Naive thymus-derived CD8-positive, alpha-beta T cell (primary cell): ENCODE data around the gene PRR19. TPM values are rescaled to one million over a fixed set of nuclear protein-coding genes. Genes with fewer than 3 reads are reported as not detected.

ENCODE experiments used
- ATAC-seq, 2 donors: fragments of 150-1000 bp; cut with Tn5 transposase in 1 of 2; sonication (Bioruptor Pico), chemical (Tn5 transposase) in 1 of 2; 1 replicate in 1 of 2; 2 replicates in 1 of 2; pipeline ENCODE4 v1.10.0; 2021; ENCODE audit warnings: mild to moderate bottlenecking in 2 of 2, moderate library complexity in 2 of 2
- POLR2A ChIA-PET: fragments of 350-600 bp; sonication (Branson Sonifier 250); formaldehyde crosslinking; loops from one replicate; lab custom pipeline; 2021; ENCODE audit warnings: antibody characterized with exemption; lab: Charles Lee
- DNase-seq, 10 donors: peaks; one replicate each; pipeline versions ENCODE4 v3.0.0 to v3.0.0-alpha.2; 2020 to 2022
- H3K27ac Mint-ChIP-seq, 10 donors: one replicate each; pipeline ENCODE4 v1.8.0; 2020 to 2022; ENCODE audit warnings: mild to moderate bottlenecking in 10 of 10, mixed read lengths in 10 of 10, moderate library complexity in 4 of 10, inconsistent platforms in 1 of 10
- H3K27me3 Mint-ChIP-seq, 5 donors: one replicate each; pipeline ENCODE4 v1.8.0; 2021 to 2022; ENCODE audit warnings: mixed read lengths in 5 of 5
- H3K36me3 Mint-ChIP-seq, 3 donors: one replicate each; pipeline ENCODE4 v1.8.0; 2020 to 2022; ENCODE audit warnings: mixed read lengths in 3 of 3, mild to moderate bottlenecking in 2 of 3, inconsistent platforms in 1 of 3
- H3K4me1 Mint-ChIP-seq, 4 donors: one replicate each; pipeline ENCODE4 v1.8.0; 2021 to 2022; ENCODE audit warnings: mixed read lengths in 4 of 4
- H3K4me3 Mint-ChIP-seq, 10 donors: one replicate each; pipeline ENCODE4 v1.8.0; 2020 to 2022; ENCODE audit warnings: mild to moderate bottlenecking in 10 of 10, mixed read lengths in 10 of 10, moderate library complexity in 6 of 10, inconsistent platforms in 1 of 10
- H3K9me3 Mint-ChIP-seq, 9 donors: one replicate each; pipeline ENCODE4 v1.8.0; 2020 to 2022; ENCODE audit warnings: mixed read lengths in 9 of 9, mild to moderate bottlenecking in 3 of 9, inconsistent platforms in 1 of 9, moderate library complexity in 1 of 9
- polyA plus RNA-seq, 3 donors: library from polyadenylated mRNA; unstranded; fragments of 300-500 nt; fragmentation: Illumina TruSeq; gene quantifications; one replicate each; pipeline ENCODE4 v1.2.3, GENCODE V29; 2021
- total RNA-seq, 8 experiments: library from RNA in 2 of 8; stranded (reverse) in 2 of 8; gene quantifications; one replicate each; pipeline ENCODE4 v1.2.3 and lab custom pipeline; 2021 to 2026

PRR19 gene
- total and polyA plus RNA-seq, 5 experiments from 2014 or later = 0.25 to 0.49 (median 0.32) TPM; not detected in 2

DNA sequence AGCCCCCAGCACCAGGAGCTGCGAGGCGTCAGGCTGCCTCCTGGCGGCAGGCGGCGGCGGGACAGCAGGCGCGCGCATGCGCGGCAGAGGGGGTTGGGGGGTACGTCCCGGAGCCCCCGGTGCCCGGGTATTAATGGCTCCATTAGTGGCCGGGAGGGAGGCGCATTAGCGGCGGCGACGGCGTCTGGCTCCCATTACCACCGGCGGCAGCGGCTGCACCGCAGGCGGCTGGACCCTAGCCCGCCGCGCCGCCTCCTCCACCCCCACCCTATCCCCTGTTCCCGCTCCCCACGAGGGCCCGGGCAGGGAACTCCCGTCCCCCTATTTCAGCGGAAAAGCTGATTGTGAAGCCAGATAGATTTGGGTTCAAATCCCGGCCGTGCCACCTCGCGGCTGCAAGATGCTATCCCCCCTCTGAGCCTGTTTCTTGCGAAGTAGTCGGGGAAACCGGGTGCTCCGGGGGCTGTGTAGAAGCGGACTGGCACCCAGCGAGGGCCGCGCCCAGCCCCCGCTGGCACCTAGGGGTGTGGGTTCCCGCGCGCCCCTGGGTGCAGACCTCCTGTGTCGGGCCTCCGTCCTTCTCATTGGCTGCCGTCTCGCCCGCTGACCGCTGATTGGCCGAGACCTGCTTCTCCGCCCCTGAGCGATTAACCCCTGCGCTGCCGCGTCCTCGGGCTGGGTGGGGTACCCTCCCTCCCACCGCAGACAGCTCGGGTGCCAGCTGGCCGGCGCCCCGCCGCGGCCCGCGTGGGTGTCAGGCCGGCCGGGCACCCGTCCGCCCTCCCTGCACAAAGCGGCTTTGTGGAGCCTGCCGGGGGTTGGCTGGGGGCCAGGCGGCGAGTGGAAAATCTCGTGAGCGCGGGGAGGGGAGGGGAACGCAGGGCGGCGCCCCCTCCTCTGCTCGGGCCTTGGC, 21.8 kb upstream of the PRR19 start:
- Mint-ChIP-seq H3K9me3 (no peaks in the 10 kb centered on the region), H3K27me3 (no peaks in the 10 kb centered on the region), H3K4me3 (peak overlapping the region in 9 of 10 donors; percentile 78 to 97 (median 93)), H3K36me3 (peaks cover 0 to 8% (median 0%) of the 10 kb centered on the region in 3 donors), H3K27ac (peak overlapping the region; percentile 37 to 97 (median 94)), H3K4me1 (peaks cover 39 to 56% (median 43%) of the 10 kb centered on the region in 4 donors)
- POLR2A ChIA-PET = interaction anchor here (0.6 to 6.6 kb wide), 8 partner anchors 10 to 725 kb away, joined by 3 to 121 read pairs (median 6); partner anchors contain the start of genes CIC, DEDD2, GSK3A and POU2F2
- DNase-seq = peak; percentile 76 to 92 (median 82)
- peak; percentile 28 to 50 for ATAC-seq

DNA sequence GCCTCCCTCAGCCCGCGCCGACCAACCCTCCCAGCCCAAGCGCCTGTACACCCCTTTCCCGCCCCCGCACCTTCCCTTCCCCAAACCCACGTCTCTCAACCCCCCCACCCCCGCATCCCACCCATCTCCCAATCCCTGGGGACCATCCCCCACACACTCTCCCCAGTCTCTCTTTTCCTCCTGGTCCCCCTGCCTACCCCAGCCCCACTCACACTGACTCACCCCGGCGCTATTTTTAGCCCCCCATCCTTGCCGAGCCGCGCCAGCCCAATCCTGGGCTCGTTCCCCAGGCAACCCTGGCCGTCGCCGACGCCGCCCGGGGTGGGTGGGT, 21.2 kb upstream of the PRR19 start:
- ATAC-seq (no peak), DNase-seq (no peak)
- Mint-ChIP-seq H3K27ac (peak overlapping the region in 2 of 10 donors; percentile 43 to 67), H3K27me3 (no peaks in the 10 kb centered on the region), H3K4me1 (peaks cover 38 to 59% (median 44%) of the 10 kb centered on the region in 4 donors), H3K36me3 (peaks cover 0 to 5% (median 0%) of the 10 kb centered on the region in 3 donors), H3K4me3 (peak overlapping the region in 4 of 10 donors; percentile 61 to 85 (median 80)), H3K9me3 (no peaks in the 10 kb centered on the region)
- POLR2A ChIA-PET = interaction anchor here (1.0 to 6.6 kb wide), 5 partner anchors 12 to 159 kb away, joined by 3 to 121 read pairs (median 10); partner anchors contain the start of genes CIC, GSK3A and POU2F2

DNA sequence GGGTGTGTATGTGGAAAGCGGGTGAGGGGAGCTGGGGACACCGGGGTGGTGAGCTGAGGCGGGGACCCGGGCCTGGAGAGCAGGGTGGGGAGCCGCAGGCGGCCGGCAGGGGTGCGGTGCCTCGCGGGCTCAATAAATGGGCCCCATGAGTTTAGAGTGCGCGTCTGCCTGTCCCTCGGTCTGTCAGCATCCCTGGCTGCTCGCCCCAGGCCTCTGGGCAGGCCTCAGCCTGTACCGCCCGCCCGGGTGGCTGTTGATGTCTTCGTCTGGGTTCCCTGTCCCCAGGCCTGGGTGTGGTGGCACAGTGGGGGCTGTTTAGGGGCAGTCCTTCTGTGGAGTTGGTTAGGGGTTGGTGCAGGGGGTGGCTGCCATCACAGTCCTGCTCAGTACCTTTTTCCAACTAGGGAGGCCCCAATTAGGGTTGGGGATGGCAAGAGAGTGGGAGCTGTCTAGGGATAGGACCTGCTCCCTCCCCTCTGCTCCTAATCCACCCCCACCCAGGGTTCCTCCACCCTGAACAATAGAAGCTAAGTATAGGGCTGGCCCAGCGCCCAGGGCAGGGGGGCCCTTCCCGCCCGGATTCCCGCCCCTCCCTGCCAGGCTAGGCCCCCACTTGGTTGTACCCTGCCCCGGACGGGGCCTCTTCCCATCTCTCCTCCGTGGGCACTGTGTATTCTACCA, 20.6 kb upstream of the PRR19 start:
- DNase-seq (peak in 3 of 10 donors; percentile 12 to 28 (median 24)), ATAC-seq (no peak)
- peak overlapping the region in 2 of 10 donors; percentile 61 to 94 for H3K27ac Mint-ChIP-seq
- H3K9me3 Mint-ChIP-seq = no peaks in the 10 kb centered on the region
- H3K36me3 Mint-ChIP-seq = peaks cover 0 to 5% (median 0%) of the 10 kb centered on the region in 3 donors
- H3K4me3 Mint-ChIP-seq = peak overlapping the region in 9 of 10 donors; percentile 61 to 87 (median 75)
- peaks cover 36 to 59% (median 44%) of the 10 kb centered on the region in 4 donors for H3K4me1 Mint-ChIP-seq
- POLR2A ChIA-PET = interaction anchor here (0.6 to 6.6 kb wide), 6 partner anchors 12 to 160 kb away, joined by 3 to 121 read pairs (median 4); partner anchors contain the start of genes CIC, ERF, GSK3A and POU2F2
- no peaks in the 10 kb centered on the region for H3K27me3 Mint-ChIP-seq

GRCh38 chr19:42281827-42282762, 19.8 kb upstream of the PRR19 start:
- DNase-seq = peak in 1 of 10 donors; percentile 18
- Mint-ChIP-seq H3K36me3 (peaks cover 0 to 4% (median 0%) of the 10 kb centered on the region in 3 donors), H3K4me3 (peak overlapping the region in 8 of 10 donors; percentile 60 to 87 (median 74)), H3K27me3 (no peaks in the 10 kb centered on the region), H3K27ac (peak overlapping the region in 1 of 10 donors; percentile 94), H3K9me3 (no peaks in the 10 kb centered on the region), H3K4me1 (peaks cover 36 to 53% (median 41%) of the 10 kb centered on the region in 4 donors)
- ATAC-seq = no peak
- POLR2A ChIA-PET = interaction anchor here (0.6 to 6.6 kb wide), 10 partner anchors 8 to 161 kb away, joined by 3 to 121 read pairs (median 4); partner anchors contain the start of genes CIC, ERF, GSK3A and POU2F2

GRCh38 chr19:42282819-42283187, 19.1 kb upstream of the PRR19 start:
- POLR2A ChIA-PET = interaction anchor here (0.6 to 6.6 kb wide), 8 partner anchors 9 to 150 kb away, joined by 3 to 121 read pairs (median 4); partner anchors contain the start of genes CIC, GSK3A, POU2F2 and PRR19
- Mint-ChIP-seq H3K9me3 (no peaks in the 10 kb centered on the region), H3K4me1 (peaks cover 36 to 49% (median 39%) of the 10 kb centered on the region in 4 donors), H3K4me3 (peak overlapping the region in 4 of 10 donors; percentile 60 to 87 (median 77)), H3K27me3 (no peaks in the 10 kb centered on the region), H3K27ac (peak overlapping the region in 1 of 10 donors; percentile 94), H3K36me3 (peaks cover 0 to 10% (median 0%) of the 10 kb centered on the region in 3 donors)
- ATAC-seq (no peak), DNase-seq (no peak)

- H3K36me3 Mint-ChIP-seq = peaks cover 0 to 15% (median 0%) of the 10 kb centered on the region in 3 donors
- peak; percentile 91 to 99 (median 96) for DNase-seq
- H3K4me3 Mint-ChIP-seq = no peak overlapping the region
- POLR2A ChIA-PET = interaction anchor here (0.6 to 6.6 kb wide), 12 partner anchors 9 to 151 kb away, joined by 3 to 121 read pairs (median 4); partner anchors contain the start of genes CIC, ERF, GSK3A and PAFAH1B3
- H3K27ac Mint-ChIP-seq = no peak overlapping the region
- H3K4me1 Mint-ChIP-seq = peaks cover 33 to 45% (median 34%) of the 10 kb centered on the region in 4 donors
- peak; percentile 61 to 71 for ATAC-seq
- no peaks in the 10 kb centered on the region for H3K27me3 Mint-ChIP-seq
- H3K9me3 Mint-ChIP-seq = no peaks in the 10 kb centered on the region
Measured at GRCh38 chr19:42283188-42284065, 18.5 kb upstream of the PRR19 start.

- Mint-ChIP-seq H3K36me3 (peaks cover 0 to 19% (median 0%) of the 10 kb centered on the region in 3 donors), H3K4me1 (peaks cover 27 to 39% (median 29%) of the 10 kb centered on the region in 4 donors), H3K27ac (no peak overlapping the region), H3K27me3 (no peaks in the 10 kb centered on the region), H3K9me3 (no peaks in the 10 kb centered on the region), H3K4me3 (no peak overlapping the region)
- POLR2A ChIA-PET = interaction anchor here (0.9 to 6.3 kb wide), 8 partner anchors 15 to 151 kb away, joined by 3 to 59 read pairs (median 6); partner anchors contain the start of genes CIC, ERF, GSK3A and PAFAH1B3
- DNase-seq (peak; percentile 73 to 91 (median 87)), ATAC-seq (peak; percentile 26 to 29)
Measured at GRCh38 chr19:42284066-42284501, 17.8 kb upstream of the PRR19 start.

- peaks cover 21 to 32% (median 22%) of the 10 kb centered on the region in 4 donors for H3K4me1 Mint-ChIP-seq
- no peak for ATAC-seq
- peak overlapping the region; percentile 84 to 98 (median 93) for H3K4me3 Mint-ChIP-seq
- no peaks in the 10 kb centered on the region for H3K9me3 Mint-ChIP-seq
- peak overlapping the region; percentile 93 to 99 (median 98) for H3K27ac Mint-ChIP-seq
- POLR2A ChIA-PET = interaction anchor here (0.5 to 6.3 kb wide), 11 partner anchors 10 to 161 kb away, joined by 3 to 59 read pairs (median 5); partner anchors contain the start of genes CIC, ERF, GSK3A and PAFAH1B3
- H3K36me3 Mint-ChIP-seq = peaks cover 0 to 25% (median 0%) of the 10 kb centered on the region in 3 donors
- peak in 3 of 10 donors; percentile 21 to 42 (median 34) for DNase-seq
- H3K27me3 Mint-ChIP-seq = no peaks in the 10 kb centered on the region
Measured at GRCh38 chr19:42284591-42285341, 17.2 kb upstream of the PRR19 start.

DNA sequence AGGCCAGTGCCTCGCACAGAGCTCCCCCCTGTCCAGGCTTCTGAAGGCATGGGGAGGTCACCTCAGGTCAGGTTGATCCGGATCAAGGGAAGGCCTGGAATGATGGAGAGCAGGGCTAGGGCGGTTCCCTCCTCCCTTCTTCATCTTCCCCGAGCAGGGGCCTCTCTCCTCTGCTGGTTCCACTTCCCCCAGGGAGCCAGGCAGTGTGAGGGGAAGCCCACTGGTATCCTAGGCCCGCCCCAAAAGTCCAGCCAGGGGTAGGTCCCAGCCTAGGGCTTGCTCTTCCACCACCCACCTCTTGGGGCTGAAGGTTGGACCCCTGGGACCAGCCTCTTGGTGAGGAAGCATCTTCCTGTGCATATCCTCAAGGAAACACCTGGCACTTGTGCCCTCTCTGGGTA, 16.4 kb upstream of the PRR19 start:
- H3K27ac Mint-ChIP-seq = peak overlapping the region in 9 of 10 donors; percentile 93 to 99 (median 98)
- ATAC-seq (no peak), DNase-seq (no peak)
- H3K4me3 Mint-ChIP-seq = peak overlapping the region; percentile 84 to 98 (median 93)
- H3K27me3 Mint-ChIP-seq = no peaks in the 10 kb centered on the region
- H3K4me1 Mint-ChIP-seq = peaks cover 18 to 31% (median 21%) of the 10 kb centered on the region in 4 donors
- H3K9me3 Mint-ChIP-seq = no peaks in the 10 kb centered on the region
- H3K36me3 Mint-ChIP-seq = peaks cover 0 to 30% (median 0%) of the 10 kb centered on the region in 3 donors
- POLR2A ChIA-PET = interaction anchor here (0.6 to 2.0 kb wide), 6 partner anchors 9 to 157 kb away, joined by 4 to 10 read pairs (median 5); partner anchors contain the start of genes GSK3A and PAFAH1B3
